ENCODE measurements around the gene KLHDC2.
"Not testable (repeated sequence)": the region's sequence is repeated elsewhere in the genome, so short reads cannot be mapped to it uniquely, and the experiment has no call there.

The KLHDC2 gene

GRCh38 chr14:49778421-49778820, 10.5 kb downstream of the KLHDC2 start:
- no peak overlapping the region for H3K4me3 ChIP-seq (ENCODE audit: low read depth, low read length)

GRCh38 chr14:49781040-49781439, 13.1 kb downstream of the KLHDC2 start:
- not testable (repeated sequence) for H3K4me3 ChIP-seq (ENCODE audit: low read depth, low read length)

- no peak overlapping the region for H3K4me3 ChIP-seq (ENCODE audit: low read depth, low read length)
These were observed 15.6 kb downstream of the KLHDC2 start for GRCh38 chr14:49783394-49784014.

GRCh38 chr14:49786315-49786714, 18.4 kb downstream of the KLHDC2 start:
- no peak overlapping the region for H3K4me3 ChIP-seq (ENCODE audit: low read depth, low read length)

GRCh38 chr14:49792618-49793017, 24.7 kb downstream of the KLHDC2 start:
- no peak overlapping the region for H3K4me3 ChIP-seq (ENCODE audit: low read depth, low read length)

GRCh38 chr14:49796025-49796424, 28.1 kb downstream of the KLHDC2 start:
- H3K4me3 ChIP-seq (ENCODE audit: low read depth, low read length): no peak overlapping the region

GRCh38 chr14:49808780-49809179, 40.8 kb downstream of the KLHDC2 start:
- H3K4me3 ChIP-seq (ENCODE audit: low read depth, low read length): no peak overlapping the region

GRCh38 chr14:49816118-49816517, 48.2 kb downstream of the KLHDC2 start:
- not testable (repeated sequence) for H3K4me3 ChIP-seq (ENCODE audit: low read depth, low read length)

GRCh38 chr14:49816844-49817243, 48.9 kb downstream of the KLHDC2 start:
- no peak overlapping the region for H3K4me3 ChIP-seq (ENCODE audit: low read depth, low read length)

GRCh38 chr14:49820176-49820575, 52.2 kb downstream of the KLHDC2 start:
- H3K4me3 ChIP-seq (ENCODE audit: low read depth, low read length): no peak overlapping the region

GRCh38 chr14:49828640-49829039, 60.7 kb downstream of the KLHDC2 start:
- no peak overlapping the region for H3K4me3 ChIP-seq (ENCODE audit: low read depth, low read length)

Data from iPS-11a (cell line).